Measurements from ENCODE around the gene ACTRT2. TPM values are rescaled to one million over a fixed set of nuclear protein-coding genes. Genes with fewer than 3 reads are reported as not detected.

The ACTRT2 gene
- total RNA-seq, 4 donors from 2014 or later, result not detected

- Histone ChIP-seq H3K4me1 (no peaks in the 10 kb centered on the region), H3K27ac (no peak overlapping the region), H3K36me3 (no peaks in the 10 kb centered on the region), H3K27me3 (peaks cover 56% of the 10 kb centered on the region), H3K4me3 (no peak overlapping the region), H3K9me3 (no peaks in the 10 kb centered on the region)
- ATAC-seq, result no peak
- TF ChIP-seq EP300 (IDR thresholded peaks at IDR 0.05) (no peak), CTCF (IDR thresholded peaks at IDR 0.05) (no peak), POLR2AphosphoS5 (IDR thresholded peaks at IDR 0.05) (no peak), POLR2A (IDR thresholded peaks at IDR 0.05) (no peak)
- WGBS, 2 donors (ENCODE audit: low coverage in 1 of 2), result 80 to 82% methylated on average over 2 to 7 of the region's 11 CpGs
Observed at GRCh38 chr1:3024588-3024987, 3.3 kb downstream of the ACTRT2 start.

- no peaks in the 10 kb centered on the region for H3K4me1 ChIP-seq
- ATAC-seq, result no peak
- 63 to 100% methylated on average over 1 of the region's 1 CpG for WGBS, 2 donors (ENCODE audit: low coverage in 1 of 2)
- H3K27me3 ChIP-seq, result peaks cover 59% of the 10 kb centered on the region
- no peak overlapping the region for H3K4me3 ChIP-seq
- H3K27ac ChIP-seq, result no peak overlapping the region
- TF ChIP-seq POLR2A (IDR thresholded peaks at IDR 0.05) (no peak), CTCF (IDR thresholded peaks at IDR 0.05) (no peak), POLR2AphosphoS5 (IDR thresholded peaks at IDR 0.05) (no peak), EP300 (IDR thresholded peaks at IDR 0.05) (no peak)
- no peaks in the 10 kb centered on the region for H3K36me3 ChIP-seq
- H3K9me3 ChIP-seq, result no peaks in the 10 kb centered on the region
Observed at GRCh38 chr1:3026124-3026523, 4.9 kb downstream of the ACTRT2 start.

GRCh38 chr1:3026581-3027391 is 5.5 kb downstream of the ACTRT2 start:
- no peaks in the 10 kb centered on the region for H3K36me3 ChIP-seq
- H3K4me1 ChIP-seq, result no peaks in the 10 kb centered on the region
- no peak overlapping the region for H3K4me3 ChIP-seq
- 71 to 85% methylated on average over 2 to 4 of the region's 11 CpGs for WGBS, 2 donors (ENCODE audit: low coverage in 1 of 2)
- H3K27ac ChIP-seq, result no peak overlapping the region
- ATAC-seq, result no peak
- peaks cover 65% of the 10 kb centered on the region for H3K27me3 ChIP-seq
- no peaks in the 10 kb centered on the region for H3K9me3 ChIP-seq
- TF ChIP-seq POLR2AphosphoS5 (IDR thresholded peaks at IDR 0.05), result no peak
- no peak for TF ChIP-seq EP300 (IDR thresholded peaks at IDR 0.05)
- no peak for TF ChIP-seq POLR2A (IDR thresholded peaks at IDR 0.05)

GRCh38 chr1:3027611-3028371 is 6.5 kb downstream of the ACTRT2 start:
- no peaks in the 10 kb centered on the region for H3K4me1 ChIP-seq
- H3K36me3 ChIP-seq, result no peaks in the 10 kb centered on the region
- ATAC-seq, result no peak
- H3K9me3 ChIP-seq, result no peaks in the 10 kb centered on the region
- no peak overlapping the region for H3K4me3 ChIP-seq
- no peak overlapping the region for H3K27ac ChIP-seq
- no CpG with 5 or more reads among the region's 20 CpGs for WGBS, 2 donors (ENCODE audit: low coverage in 1 of 2)
- TF ChIP-seq CTCF (IDR thresholded peaks at IDR 0.05) (no peak), POLR2A (IDR thresholded peaks at IDR 0.05) (no peak), EP300 (IDR thresholded peaks at IDR 0.05) (no peak), POLR2AphosphoS5 (IDR thresholded peaks at IDR 0.05) (no peak)
- H3K27me3 ChIP-seq, result peaks cover 75% of the 10 kb centered on the region

GRCh38 chr1:3028531-3029282 is 7.4 kb downstream of the ACTRT2 start:
- H3K27me3 ChIP-seq, result peaks cover 83% of the 10 kb centered on the region
- 3% methylated on average over 6 of the region's 32 CpGs; no CpG with 5 or more reads in 1 of the 2 donors for WGBS, 2 donors (ENCODE audit: low coverage in 1 of 2)
- no peaks in the 10 kb centered on the region for H3K4me1 ChIP-seq
- no peaks in the 10 kb centered on the region for H3K9me3 ChIP-seq
- TF ChIP-seq POLR2A (IDR thresholded peaks at IDR 0.05), result no peak
- no peak for TF ChIP-seq POLR2AphosphoS5 (IDR thresholded peaks at IDR 0.05)
- TF ChIP-seq CTCF (IDR thresholded peaks at IDR 0.05), result no peak
- no peak for TF ChIP-seq EP300 (IDR thresholded peaks at IDR 0.05)
- no peaks in the 10 kb centered on the region for H3K36me3 ChIP-seq
- ATAC-seq, result no peak
- no peak overlapping the region for H3K27ac ChIP-seq
- H3K4me3 ChIP-seq, result no peak overlapping the region

Measured in gastroesophageal sphincter (tissue), 4 donors.